Measurements from ENCODE around the gene NGDN. TPM values are rescaled to one million over a fixed set of nuclear protein-coding genes. Genes with fewer than 3 reads are reported as not detected.

Gene NGDN
- total RNA-seq, 1 donor from 2014 or later, result 17.2 TPM

- no peaks in the 10 kb centered on the region for H3K36me3 ChIP-seq
- no peak overlapping the region for H3K27ac ChIP-seq (replicated peaks)
- peaks cover 43% of the 10 kb centered on the region for H3K4me1 ChIP-seq
- H3K9me3 ChIP-seq (replicated peaks), result no peaks in the 10 kb centered on the region
- intact Hi-C loops (cut with micrococcal nuclease), result no loop called here
- DNase-seq, result no peak
- H3K27me3 ChIP-seq (ENCODE audit: low read depth), result peaks cover 4% of the 10 kb centered on the region
- peak overlapping the region; percentile 32 for H3K4me3 ChIP-seq
- TF ChIP-seq CTCF (IDR thresholded peaks at IDR 0.05; ENCODE audit: borderline replicate concordance), result peak; percentile 55
Observed at GRCh38 chr14:23446291-23446851, 23.1 kb upstream of the NGDN start.

GRCh38 chr14:23447361-23448350 lies 21.8 kb upstream of the NGDN start:
- H3K9me3 ChIP-seq (replicated peaks), result no peaks in the 10 kb centered on the region
- H3K36me3 ChIP-seq, result no peaks in the 10 kb centered on the region
- DNase-seq, result no peak
- intact Hi-C loops (cut with micrococcal nuclease), result no loop called here
- peaks cover 4% of the 10 kb centered on the region for H3K27me3 ChIP-seq (ENCODE audit: low read depth)
- H3K27ac ChIP-seq (replicated peaks), result no peak overlapping the region
- no peak overlapping the region for H3K4me3 ChIP-seq
- H3K4me1 ChIP-seq, result peaks cover 33% of the 10 kb centered on the region
- no peak for TF ChIP-seq CTCF (IDR thresholded peaks at IDR 0.05; ENCODE audit: borderline replicate concordance)

GRCh38 chr14:23449314-23449713 lies 20.2 kb upstream of the NGDN start:
- no peaks in the 10 kb centered on the region for H3K36me3 ChIP-seq
- intact Hi-C loops (cut with micrococcal nuclease), result no loop called here
- H3K27ac ChIP-seq (replicated peaks), result peak overlapping the region; percentile 49
- no peak for DNase-seq
- TF ChIP-seq CTCF (IDR thresholded peaks at IDR 0.05; ENCODE audit: borderline replicate concordance), result no peak
- peaks cover 4% of the 10 kb centered on the region for H3K27me3 ChIP-seq (ENCODE audit: low read depth)
- H3K4me3 ChIP-seq, result no peak overlapping the region
- H3K9me3 ChIP-seq (replicated peaks), result no peaks in the 10 kb centered on the region
- peaks cover 33% of the 10 kb centered on the region for H3K4me1 ChIP-seq

GRCh38 chr14:23450379-23450778 lies 19.1 kb upstream of the NGDN start:
- Histone ChIP-seq H3K27ac (replicated peaks) (no peak overlapping the region), H3K4me1 (peaks cover 24% of the 10 kb centered on the region), H3K27me3 (ENCODE audit: low read depth) (peaks cover 4% of the 10 kb centered on the region), H3K9me3 (replicated peaks) (no peaks in the 10 kb centered on the region), H3K4me3 (no peak overlapping the region), H3K36me3 (no peaks in the 10 kb centered on the region)
- intact Hi-C loops (cut with micrococcal nuclease), result no loop called here
- DNase-seq, result no peak
- TF ChIP-seq CTCF (IDR thresholded peaks at IDR 0.05; ENCODE audit: borderline replicate concordance), result no peak

GRCh38 chr14:23452237-23452636 lies 17.3 kb upstream of the NGDN start:
- no peak for DNase-seq
- TF ChIP-seq CTCF (IDR thresholded peaks at IDR 0.05; ENCODE audit: borderline replicate concordance), result no peak
- Histone ChIP-seq H3K27me3 (ENCODE audit: low read depth) (peaks cover 4% of the 10 kb centered on the region), H3K27ac (replicated peaks) (no peak overlapping the region), H3K4me1 (peaks cover 14% of the 10 kb centered on the region), H3K36me3 (no peaks in the 10 kb centered on the region), H3K4me3 (no peak overlapping the region), H3K9me3 (replicated peaks) (no peaks in the 10 kb centered on the region)
- intact Hi-C loops (cut with micrococcal nuclease), result no loop called here
